Bronchial epithelial cell (primary cell): ENCODE data around the gene GRM5. TPM values are rescaled to one million over a fixed set of nuclear protein-coding genes. Genes with fewer than 3 reads are reported as not detected.

Experiments
- DNase-seq: peaks from one replicate; pipeline ENCODE4 v3.0.0-alpha.2; 2010; ENCODE audit warnings: low read depth
- FAIRE-seq: peaks from 2 replicates; lab custom pipeline; 2011; peaks lifted over from hg19 to GRCh38; lab: Jason Lieb, UNC
- H3K27me3 ChIP-seq: 2 replicates; pipeline ENCODE4 v1.5.1; 2011; ENCODE audit warnings: low read length; ENCODE audit not compliant: control insufficient read depth, insufficient read depth
- H3K36me3 ChIP-seq: 2 replicates; pipeline ENCODE4 v1.5.1; 2011; ENCODE audit warnings: low read length; ENCODE audit not compliant: control insufficient read depth, insufficient read depth
- H3K4me3 ChIP-seq: 2 replicates; pipeline ENCODE4 v1.5.1; 2011; ENCODE audit warnings: mild to moderate bottlenecking, low read depth, low read length, control low read depth
- CTCF ChIP-seq: IDR thresholded peaks from 2 replicates; pipeline ENCODE4 v1.5.1; 2011; ENCODE audit warnings: mild to moderate bottlenecking, moderate library complexity, low read length, control low read depth, inconsistent platforms; ENCODE audit not compliant: insufficient read depth, severe bottlenecking
- total RNA-seq: library from RNA; depleted of rRNA; stranded (reverse); fragments of >200 nt; gene quantifications from 2 replicates; pipeline ENCODE4 v1.2.1, GENCODE V29; 2014

The GRM5 gene
- total RNA-seq, 1 donor from 2014 or later = not detected

- FAIRE-seq (no peak), DNase-seq (no peak)
- Histone ChIP-seq H3K4me3 (no peak overlapping the region), H3K27me3 (no peaks in the 10 kb centered on the region), H3K36me3 (no peaks in the 10 kb centered on the region)
- TF ChIP-seq CTCF = no peak
Measured at GRCh38 chr11:88507771-88508417, 557.9 kb downstream of the GRM5 start.

- FAIRE-seq = no peak
- H3K4me3 ChIP-seq = no peak overlapping the region
- no peak for DNase-seq
- no peaks in the 10 kb centered on the region for H3K36me3 ChIP-seq
- no peaks in the 10 kb centered on the region for H3K27me3 ChIP-seq
- no peak for TF ChIP-seq CTCF
Measured at GRCh38 chr11:88501541-88501940, 564.2 kb downstream of the GRM5 start.

GRCh38 chr11:88495836-88496235, 569.9 kb downstream of the GRM5 start:
- FAIRE-seq (no peak), DNase-seq (no peak)
- TF ChIP-seq CTCF = no peak
- Histone ChIP-seq H3K27me3 (no peaks in the 10 kb centered on the region), H3K36me3 (no peaks in the 10 kb centered on the region), H3K4me3 (no peak overlapping the region)

- DNase-seq (no peak), FAIRE-seq (no peak)
- no peak for TF ChIP-seq CTCF
- no peaks in the 10 kb centered on the region for H3K36me3 ChIP-seq
- no peaks in the 10 kb centered on the region for H3K27me3 ChIP-seq
- no peak overlapping the region for H3K4me3 ChIP-seq
Measured at GRCh38 chr11:88494848-88495247, 570.9 kb downstream of the GRM5 start.

- H3K36me3 ChIP-seq = no peaks in the 10 kb centered on the region
- H3K27me3 ChIP-seq = no peaks in the 10 kb centered on the region
- no peak for DNase-seq
- no peak overlapping the region for H3K4me3 ChIP-seq
- TF ChIP-seq CTCF = no peak
- FAIRE-seq = no peak
Measured at GRCh38 chr11:88491674-88492073, 574.1 kb downstream of the GRM5 start.

GRCh38 chr11:88489030-88489429, 576.8 kb downstream of the GRM5 start:
- DNase-seq = peak; percentile 68
- Histone ChIP-seq H3K4me3 (no peak overlapping the region), H3K36me3 (no peaks in the 10 kb centered on the region), H3K27me3 (no peaks in the 10 kb centered on the region)
- TF ChIP-seq CTCF = no peak
- no peak for FAIRE-seq
